ENCODE measurements around the gene MICAL2.

The MICAL2 gene

GRCh38 chr11:12156301-12157140 lies 46.1 kb downstream of the MICAL2 start:
- DNase-seq (ENCODE audit: low read depth), result no peak

- DNase-seq (ENCODE audit: low read depth), result no peak
Measured at GRCh38 chr11:12157241-12157661, 46.9 kb downstream of the MICAL2 start.

- no peak for DNase-seq (ENCODE audit: low read depth)
Measured at GRCh38 chr11:12158909-12159308, 48.5 kb downstream of the MICAL2 start.

- no peak for DNase-seq (ENCODE audit: low read depth)
Measured at GRCh38 chr11:12159351-12160099, 49.1 kb downstream of the MICAL2 start.

- DNase-seq (ENCODE audit: low read depth), result no peak
Measured at GRCh38 chr11:12160231-12160630, 49.8 kb downstream of the MICAL2 start.

GRCh38 chr11:12160680-12161079 lies 50.3 kb downstream of the MICAL2 start:
- no peak for DNase-seq (ENCODE audit: low read depth)

GRCh38 chr11:12161137-12161536 lies 50.7 kb downstream of the MICAL2 start:
- no peak for DNase-seq (ENCODE audit: low read depth)

- no peak for DNase-seq (ENCODE audit: low read depth)
Measured at GRCh38 chr11:12161603-12162350, 51.4 kb downstream of the MICAL2 start.

GRCh38 chr11:12162652-12163051 lies 52.3 kb downstream of the MICAL2 start:
- DNase-seq (ENCODE audit: low read depth), result no peak

GRCh38 chr11:12163181-12163941 lies 53.0 kb downstream of the MICAL2 start:
- DNase-seq (ENCODE audit: low read depth), result no peak

- no peak for DNase-seq (ENCODE audit: low read depth)
Measured at GRCh38 chr11:12164061-12165014, 53.9 kb downstream of the MICAL2 start.

- DNase-seq (ENCODE audit: low read depth), result no peak
Measured at GRCh38 chr11:12165237-12165875, 55.0 kb downstream of the MICAL2 start.

GRCh38 chr11:12166299-12167060 lies 56.1 kb downstream of the MICAL2 start:
- no peak for DNase-seq (ENCODE audit: low read depth)

- no peak for DNase-seq (ENCODE audit: low read depth)
Measured at GRCh38 chr11:12167061-12168000, 56.9 kb downstream of the MICAL2 start.

GRCh38 chr11:12168114-12168513 lies 57.7 kb downstream of the MICAL2 start:
- DNase-seq (ENCODE audit: low read depth), result no peak

- DNase-seq (ENCODE audit: low read depth), result no peak
Measured at GRCh38 chr11:12169822-12170221, 59.4 kb downstream of the MICAL2 start.

- DNase-seq (ENCODE audit: low read depth), result no peak
Measured at GRCh38 chr11:12170501-12170900, 60.1 kb downstream of the MICAL2 start.

- no peak for DNase-seq (ENCODE audit: low read depth)
Measured at GRCh38 chr11:12170984-12171383, 60.6 kb downstream of the MICAL2 start.

Measured in activated gamma-delta T cell treated with anti-CD3 and anti-CD28 coated beads, Interleukin-2, amount 50 U/mL, for 16 hours (primary cell).